ENCODE data around the gene USP6NL. TPM values are rescaled to one million over a fixed set of nuclear protein-coding genes. Genes with fewer than 3 reads are reported as not detected.

The USP6NL gene
- 6.1 and 8.9 TPM in 2 replicates for total RNA-seq

DNA sequence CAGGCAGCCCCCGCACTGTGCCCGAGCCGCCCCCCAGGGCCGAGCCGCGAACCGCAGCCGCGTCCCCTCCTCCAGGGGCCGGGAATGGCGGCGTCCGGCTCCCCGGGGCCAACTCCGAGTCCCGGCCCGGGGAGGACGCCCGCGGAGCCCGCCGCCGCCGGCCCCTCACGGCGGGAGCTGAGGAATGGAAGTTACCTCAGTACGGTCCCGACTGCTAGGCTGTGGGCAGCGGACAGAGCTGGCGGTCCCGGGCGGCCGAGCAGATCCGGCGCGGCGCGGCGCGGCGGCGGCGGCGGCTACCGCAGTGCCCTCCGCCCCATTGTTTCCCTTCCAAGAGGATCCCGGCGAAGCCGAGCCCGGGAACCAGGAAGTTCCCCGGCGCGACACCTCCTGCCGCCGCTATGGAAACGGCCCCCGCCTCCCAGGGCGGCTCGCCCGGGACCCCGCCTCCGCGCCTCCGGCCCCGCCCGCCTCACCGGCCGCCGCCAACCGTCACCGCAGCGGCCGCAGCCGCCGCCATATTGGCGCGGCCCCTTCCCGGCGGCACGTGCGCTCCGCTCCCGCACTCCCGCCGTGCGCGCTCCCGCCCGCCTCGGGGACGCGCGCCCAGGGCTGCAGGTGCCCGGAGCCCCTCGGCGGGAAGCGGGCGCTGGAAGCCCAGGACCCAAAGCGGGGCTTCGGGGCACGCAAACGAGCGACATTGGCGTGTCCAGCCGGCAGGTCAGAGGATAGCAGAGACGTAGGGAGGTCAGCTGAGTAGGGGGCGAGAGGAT, at the start of gene USP6NL:
Gene USP6NL (minus strand): TSS at position 403 of the 773 bp plus-strand sequence. CDS start 14,016 bp downstream, outside the sequence.

Other genes with a start within 250 kb of the USP6NL start
- gene ECHDC3, start 130.7 kb upstream of the USP6NL start, total RNA-seq: 32.3 and 33.0 TPM in 2 replicates
- gene PROSER2, start 211.7 kb upstream of the USP6NL start, total RNA-seq: 4.3 and 11.3 TPM in 2 replicates

Data from myometrial cell (primary cell).